SH-SY5Y (cell line): ENCODE results near the gene SNX15.

ENCODE experiments used
- GATA2 ChIP-seq: IDR thresholded peaks from 2 replicates; pipeline ENCODE4 v1.6.1; 2011; ENCODE audit warnings: mild to moderate bottlenecking, low read depth, low read length
- GATA3 ChIP-seq: IDR thresholded peaks from 2 replicates; pipeline ENCODE4 v1.6.1; 2011; ENCODE audit warnings: low read depth, mild to moderate bottlenecking, low read length, moderate library complexity

GRCh38 chr11:65045061-65045460 is 17.8 kb downstream of the SNX15 start:
- TF ChIP-seq GATA3 (no peak), GATA2 (no peak)
